ENCODE results near the gene SEC31B. TPM values are rescaled to one million over a fixed set of nuclear protein-coding genes. Genes with fewer than 3 reads are reported as not detected.

Gene SEC31B
- polyA plus RNA-seq, 3 donors: 0.05 to 50.2 (median 0.09) TPM

DNA sequence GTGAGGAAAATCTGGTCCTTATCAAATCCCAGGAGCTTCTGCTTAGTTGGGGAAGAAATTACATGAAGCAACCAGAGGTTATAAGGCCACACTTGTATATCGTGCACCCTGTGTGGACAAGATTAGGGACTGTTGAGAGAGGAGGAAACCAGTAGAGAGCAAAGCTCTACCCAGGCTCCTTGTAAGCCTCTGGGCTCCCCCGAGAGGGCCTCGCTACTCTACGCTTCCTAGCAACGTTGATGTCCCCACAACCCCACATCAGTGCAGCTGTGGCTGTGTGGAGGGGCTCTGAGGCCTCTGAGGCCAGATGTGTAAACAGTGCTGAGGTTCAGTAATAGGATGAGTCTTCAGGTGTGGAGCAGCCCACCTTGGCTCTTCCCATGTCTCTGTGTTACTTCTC lies 32.1 kb upstream of the SEC31B start:
- H3K4me3 Mint-ChIP-seq: no peak overlapping the region
- Histone ChIP-seq H2AFZ (ENCODE audit: insufficient read depth, low read depth, low read length, poor library complexity, severe bottlenecking) (no peak overlapping the region), H3K36me3 (replicated peaks in 1 of 2; ENCODE audit: control insufficient read depth in 1 of 2, insufficient read depth in 2 of 2, low read length in 2 of 2) (peaks cover 31 to 62% of the 10 kb centered on the region in 2 donors), H3K4me2 (replicated peaks; ENCODE audit: extremely low read depth, low read length, poor library complexity, severe bottlenecking) (no peak overlapping the region), H3K4me3 (replicated peaks in 1 of 3; ENCODE audit: low read depth in 2 of 3, low read length in 3 of 3) (no peak overlapping the region), H4K20me1 (ENCODE audit: insufficient read depth, low read length) (no peaks in the 10 kb centered on the region), H3K27ac (ENCODE audit: low read depth in 1 of 2, low read length in 2 of 2) (no peak overlapping the region), H3K9ac (ENCODE audit: insufficient read depth, low read length, poor library complexity, severe bottlenecking) (no peak overlapping the region), H3K4me1 (ENCODE audit: control insufficient read depth in 1 of 2, insufficient read depth in 2 of 2, low read length in 2 of 2) (peaks cover 14 to 16% of the 10 kb centered on the region in 2 donors), H3K9me3 (replicated peaks in 1 of 2; ENCODE audit: control insufficient read depth in 1 of 2, insufficient read depth in 1 of 2, low read length in 2 of 2) (no peaks in the 10 kb centered on the region), H3K79me2 (ENCODE audit: insufficient read depth, low read length) (no peaks in the 10 kb centered on the region), H3K27me3 (ENCODE audit: control insufficient read depth in 2 of 2, insufficient read depth in 2 of 2, low read length in 2 of 2) (no peaks in the 10 kb centered on the region)
- WGBS (ENCODE audit: insufficient coverage): 100% methylated on average over 1 of the region's 5 CpGs
- no peak for DNase-seq
- TF ChIP-seq, protein P1, sequence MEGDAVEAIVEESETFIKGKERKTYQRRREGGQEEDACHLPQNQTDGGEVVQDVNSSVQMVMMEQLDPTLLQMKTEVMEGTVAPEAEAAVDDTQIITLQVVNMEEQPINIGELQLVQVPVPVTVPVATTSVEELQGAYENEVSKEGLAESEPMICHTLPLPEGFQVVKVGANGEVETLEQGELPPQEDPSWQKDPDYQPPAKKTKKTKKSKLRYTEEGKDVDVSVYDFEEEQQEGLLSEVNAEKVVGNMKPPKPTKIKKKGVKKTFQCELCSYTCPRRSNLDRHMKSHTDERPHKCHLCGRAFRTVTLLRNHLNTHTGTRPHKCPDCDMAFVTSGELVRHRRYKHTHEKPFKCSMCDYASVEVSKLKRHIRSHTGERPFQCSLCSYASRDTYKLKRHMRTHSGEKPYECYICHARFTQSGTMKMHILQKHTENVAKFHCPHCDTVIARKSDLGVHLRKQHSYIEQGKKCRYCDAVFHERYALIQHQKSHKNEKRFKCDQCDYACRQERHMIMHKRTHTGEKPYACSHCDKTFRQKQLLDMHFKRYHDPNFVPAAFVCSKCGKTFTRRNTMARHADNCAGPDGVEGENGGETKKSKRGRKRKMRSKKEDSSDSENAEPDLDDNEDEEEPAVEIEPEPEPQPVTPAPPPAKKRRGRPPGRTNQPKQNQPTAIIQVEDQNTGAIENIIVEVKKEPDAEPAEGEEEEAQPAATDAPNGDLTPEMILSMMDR (IDR thresholded peaks at IDR 0.05): no peak
- peaks cover 34% of the 10 kb centered on the region for H3K4me1 Mint-ChIP-seq
- H3K9me3 Mint-ChIP-seq: no peaks in the 10 kb centered on the region
- intact Hi-C loops (cut with micrococcal nuclease): no loop called here
- H3K27ac Mint-ChIP-seq: no peak overlapping the region
- peaks cover 61 to 65% of the 10 kb centered on the region in 2 donors for H3K36me3 Mint-ChIP-seq
- no peaks in the 10 kb centered on the region for H3K27me3 Mint-ChIP-seq (ENCODE audit: low read depth in 3 of 3)

DNA sequence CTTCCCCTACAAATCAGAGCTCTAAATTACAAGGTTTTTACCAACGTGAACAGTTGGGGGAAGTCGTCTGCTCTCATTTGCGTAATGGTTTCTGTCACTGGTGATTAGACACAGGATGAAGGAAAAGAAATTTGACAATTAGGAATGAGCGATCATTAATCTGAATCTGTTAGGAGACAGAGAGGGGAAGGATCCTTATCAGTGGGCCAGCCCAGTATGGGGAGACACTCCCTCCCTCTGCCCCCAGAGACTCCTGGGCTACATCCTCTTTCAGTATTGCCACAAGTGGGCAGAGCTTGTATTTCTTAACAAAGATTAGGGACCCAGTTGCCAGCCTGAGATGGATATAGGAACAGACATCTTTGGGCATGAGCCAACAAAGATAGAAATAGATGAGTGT lies 31.5 kb upstream of the SEC31B start:
- no peak overlapping the region for H3K4me2 ChIP-seq (replicated peaks; ENCODE audit: extremely low read depth, low read length, poor library complexity, severe bottlenecking)
- Mint-ChIP-seq H3K36me3 (peaks cover 60 to 65% of the 10 kb centered on the region in 2 donors), H3K4me3 (no peak overlapping the region), H3K27ac (peak overlapping the region in 6 of 7 donors; percentile 2 to 81 (median 56)), H3K4me1 (peaks cover 34% of the 10 kb centered on the region), H3K27me3 (ENCODE audit: low read depth in 3 of 3) (no peaks in the 10 kb centered on the region), H3K9me3 (no peaks in the 10 kb centered on the region)
- no peaks in the 10 kb centered on the region for H3K9me3 ChIP-seq (replicated peaks in 1 of 2; ENCODE audit: control insufficient read depth in 1 of 2, insufficient read depth in 1 of 2, low read length in 2 of 2)
- no peak overlapping the region for H3K27ac ChIP-seq (ENCODE audit: low read depth in 1 of 2, low read length in 2 of 2)
- no peak overlapping the region for H3K9ac ChIP-seq (ENCODE audit: insufficient read depth, low read length, poor library complexity, severe bottlenecking)
- intact Hi-C loops (cut with micrococcal nuclease): no loop called here
- WGBS (ENCODE audit: insufficient coverage): 8% methylated on average over 2 of the region's 4 CpGs
- no peaks in the 10 kb centered on the region for H4K20me1 ChIP-seq (ENCODE audit: insufficient read depth, low read length)
- peaks cover 14 to 16% of the 10 kb centered on the region in 2 donors for H3K4me1 ChIP-seq (ENCODE audit: control insufficient read depth in 1 of 2, insufficient read depth in 2 of 2, low read length in 2 of 2)
- H3K79me2 ChIP-seq (ENCODE audit: insufficient read depth, low read length): no peaks in the 10 kb centered on the region
- TF ChIP-seq, protein P1 (IDR thresholded peaks at IDR 0.05): no peak
- no peak overlapping the region for H2AFZ ChIP-seq (ENCODE audit: insufficient read depth, low read depth, low read length, poor library complexity, severe bottlenecking)
- H3K4me3 ChIP-seq (replicated peaks in 1 of 3; ENCODE audit: low read depth in 2 of 3, low read length in 3 of 3): no peak overlapping the region
- no peaks in the 10 kb centered on the region for H3K27me3 ChIP-seq (ENCODE audit: control insufficient read depth in 2 of 2, insufficient read depth in 2 of 2, low read length in 2 of 2)
- peaks cover 33 to 62% of the 10 kb centered on the region in 2 donors for H3K36me3 ChIP-seq (replicated peaks in 1 of 2; ENCODE audit: control insufficient read depth in 1 of 2, insufficient read depth in 2 of 2, low read length in 2 of 2)
- no peak for DNase-seq

Measured in CD14-positive monocyte (primary cell).